Fibroblast of skin of back (primary cell): ENCODE results near the gene RPP40. TPM values are rescaled to one million over a fixed set of nuclear protein-coding genes. Genes with fewer than 3 reads are reported as not detected.
"Not testable (repeated sequence)": the region's sequence is repeated elsewhere in the genome, so short reads cannot be mapped to it uniquely, and the experiment has no call there.

Experiments used
- DNase-seq: peaks from one replicate; pipeline ENCODE4 v3.0.0-alpha.2; 2013
- polyA plus RNA-seq, 2 experiments: library from polyadenylated mRNA; unstranded; fragments of 120-200 nt; gene quantifications; one replicate each; pipeline ENCODE4 v1.2.1, GENCODE V29; 2013; ENCODE audit not compliant: insufficient read length in 2 of 2

Gene RPP40, protein sequence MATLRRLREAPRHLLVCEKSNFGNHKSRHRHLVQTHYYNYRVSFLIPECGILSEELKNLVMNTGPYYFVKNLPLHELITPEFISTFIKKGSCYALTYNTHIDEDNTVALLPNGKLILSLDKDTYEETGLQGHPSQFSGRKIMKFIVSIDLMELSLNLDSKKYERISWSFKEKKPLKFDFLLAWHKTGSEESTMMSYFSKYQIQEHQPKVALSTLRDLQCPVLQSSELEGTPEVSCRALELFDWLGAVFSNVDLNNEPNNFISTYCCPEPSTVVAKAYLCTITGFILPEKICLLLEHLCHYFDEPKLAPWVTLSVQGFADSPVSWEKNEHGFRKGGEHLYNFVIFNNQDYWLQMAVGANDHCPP
- 10.2 TPM for polyA plus RNA-seq (2013, experiment 1 of 2; ENCODE audit: insufficient read length)
- polyA plus RNA-seq (2013, experiment 2 of 2; ENCODE audit: insufficient read length), result 6.7 TPM

DNA sequence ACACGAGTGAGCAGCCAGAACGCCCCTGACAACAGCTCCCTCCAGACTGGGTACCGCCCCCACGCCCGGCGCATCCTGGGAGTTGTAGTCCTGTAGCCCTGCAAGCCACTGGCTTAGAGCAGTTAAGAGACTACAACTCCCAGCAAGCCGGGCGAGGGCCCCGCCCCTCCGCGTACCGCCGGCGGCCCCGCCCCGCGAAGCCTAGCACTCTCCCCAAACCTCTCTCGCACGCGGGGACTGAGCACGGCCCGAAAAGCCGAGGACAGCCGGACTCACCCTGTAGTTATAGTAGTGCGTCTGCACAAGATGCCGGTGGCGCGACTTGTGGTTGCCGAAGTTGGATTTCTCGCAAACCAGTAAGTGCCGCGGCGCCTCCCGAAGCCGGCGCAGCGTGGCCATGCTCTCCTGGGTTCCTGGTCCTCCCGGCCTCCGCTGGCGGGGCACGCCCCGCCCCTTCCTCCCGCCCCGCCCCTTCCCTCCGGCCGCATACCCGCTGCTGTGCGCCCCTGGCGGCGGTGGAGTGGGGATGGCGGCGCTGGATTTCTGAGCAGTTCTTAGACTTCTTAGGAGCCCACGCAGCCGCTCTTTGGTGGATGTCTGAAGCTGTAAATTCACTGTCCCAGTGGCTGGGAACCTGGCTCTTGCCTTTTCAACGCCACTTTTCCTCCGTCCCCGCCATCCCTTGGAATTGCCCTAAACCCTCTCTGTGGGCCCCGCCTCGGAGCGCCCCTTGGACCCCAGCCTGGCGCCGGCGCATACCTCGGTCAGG is at the start of gene RPP40:
Gene RPP40 (minus strand): TSS at position 434 of the 769 bp plus-strand sequence. CDS start 35 bp downstream, at position 399.
- DNase-seq, result peak; percentile 96

DNA sequence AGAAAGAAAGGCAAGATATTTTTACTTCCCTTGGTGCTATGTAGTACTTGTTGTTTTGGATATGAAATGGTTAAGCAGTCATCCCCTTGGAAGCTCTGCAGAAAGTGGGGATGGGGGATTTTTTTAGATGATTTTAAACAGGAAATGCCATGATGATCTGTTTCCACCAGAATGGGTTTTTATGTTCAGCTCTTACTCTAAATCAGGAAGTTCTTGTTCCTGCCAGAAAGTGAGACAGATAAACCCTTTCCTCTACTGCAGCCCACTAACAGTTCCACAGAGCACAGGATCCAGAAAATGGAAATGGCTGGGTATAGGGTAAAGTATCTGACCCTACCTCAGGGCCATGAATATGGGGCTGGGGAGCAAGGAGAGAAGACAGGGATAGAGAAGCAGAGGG is 49.2 kb upstream of the RPP40 start:
- peak; percentile 58 for DNase-seq

DNA sequence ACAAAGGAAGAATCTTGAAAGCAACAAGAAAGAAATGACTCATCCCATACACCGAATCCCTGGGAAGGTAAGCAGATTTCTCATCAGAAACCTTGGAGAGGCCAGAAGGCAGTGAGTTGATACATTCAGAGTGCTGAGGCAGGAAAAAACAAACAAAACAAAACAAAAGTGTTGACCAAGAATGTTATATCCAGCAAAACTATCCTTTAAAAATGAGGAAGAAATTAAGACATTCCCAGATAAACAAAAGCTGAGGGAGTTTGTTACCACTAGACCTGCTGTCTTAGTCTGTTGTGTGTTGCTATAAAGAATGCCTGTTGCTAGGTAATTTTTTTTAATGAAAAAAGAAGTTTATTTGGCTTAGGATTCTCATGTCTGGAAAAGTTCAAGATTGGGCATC is 47.6 kb upstream of the RPP40 start:
- DNase-seq, result no peak

DNA sequence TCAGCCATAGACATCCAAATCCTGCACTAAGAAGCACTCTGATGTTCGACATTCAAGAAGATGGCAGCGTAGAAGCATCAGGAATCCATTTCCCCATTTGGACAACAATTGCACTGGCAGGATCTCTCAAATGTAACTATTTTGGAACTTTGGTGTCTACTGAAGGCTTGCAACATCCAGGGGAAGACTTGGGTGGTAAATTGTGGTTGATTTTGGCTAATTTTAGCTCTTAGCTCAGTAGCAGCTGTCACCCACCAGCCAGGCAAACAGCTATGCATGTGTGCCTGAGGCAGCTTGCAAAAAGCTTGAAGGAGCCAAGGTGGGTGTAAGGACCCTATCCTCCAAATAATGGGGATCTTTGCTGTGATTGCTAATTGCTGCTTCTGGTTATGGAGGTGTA is 46.2 kb upstream of the RPP40 start:
- no peak for DNase-seq

DNA sequence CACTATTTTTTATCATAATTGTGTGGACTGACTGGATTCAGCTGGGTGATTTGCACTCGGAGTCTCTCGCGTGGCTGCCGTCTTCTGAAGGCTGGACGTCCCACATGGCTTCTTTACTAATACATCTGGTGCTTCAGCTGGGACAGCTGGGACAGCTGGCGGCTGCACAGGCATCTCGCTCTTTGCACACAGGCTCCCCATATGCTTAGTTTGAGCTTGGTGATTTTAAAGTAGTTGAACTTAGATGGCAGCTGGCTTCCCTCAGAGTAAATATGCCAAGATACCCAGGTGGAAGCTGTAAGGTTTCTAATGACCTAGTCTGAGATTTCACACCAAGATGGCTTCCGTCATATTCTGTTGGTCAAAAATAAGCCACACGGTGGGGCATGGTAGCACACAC is 42.6 kb upstream of the RPP40 start:
- no peak for DNase-seq

DNA sequence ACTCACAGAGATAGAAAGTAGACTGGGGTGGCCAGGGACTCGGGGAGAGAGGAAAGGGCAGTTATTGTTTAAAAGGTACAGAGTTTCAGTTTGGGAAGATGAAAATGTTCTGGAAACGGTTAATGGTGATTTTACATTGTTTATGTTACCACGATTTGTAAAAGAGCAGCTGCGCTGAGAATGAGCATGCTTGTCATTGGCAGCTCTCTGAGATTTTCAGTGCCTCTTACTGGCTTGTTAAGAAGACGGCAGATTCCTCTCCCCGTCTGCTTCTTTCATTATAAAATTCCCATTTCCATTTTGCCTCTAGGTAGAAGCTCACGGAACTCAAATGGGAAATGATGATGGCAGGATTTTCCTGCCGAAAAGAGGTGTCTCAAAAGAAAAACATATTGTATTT is 41.6 kb upstream of the RPP40 start:
- DNase-seq, result no peak

DNA sequence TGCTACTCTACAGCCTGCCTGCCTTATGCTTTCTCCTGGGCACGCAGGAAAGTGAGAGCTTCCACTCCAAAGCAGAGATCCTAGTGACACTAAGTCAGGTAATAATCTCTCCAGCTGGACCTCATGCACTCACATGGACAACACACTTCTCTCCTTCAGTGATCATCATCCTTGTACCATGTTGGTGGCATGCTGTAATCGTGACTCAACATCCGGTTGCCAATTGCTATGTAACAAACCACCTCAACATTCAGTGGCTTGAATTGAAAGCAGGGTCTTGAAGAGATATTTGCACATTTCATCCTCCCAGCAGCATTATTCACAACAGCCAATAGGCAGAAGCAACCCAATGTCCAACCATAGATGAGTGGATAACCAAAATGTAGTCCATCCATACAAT is 41.0 kb upstream of the RPP40 start:
- DNase-seq, result peak; percentile 28

DNA sequence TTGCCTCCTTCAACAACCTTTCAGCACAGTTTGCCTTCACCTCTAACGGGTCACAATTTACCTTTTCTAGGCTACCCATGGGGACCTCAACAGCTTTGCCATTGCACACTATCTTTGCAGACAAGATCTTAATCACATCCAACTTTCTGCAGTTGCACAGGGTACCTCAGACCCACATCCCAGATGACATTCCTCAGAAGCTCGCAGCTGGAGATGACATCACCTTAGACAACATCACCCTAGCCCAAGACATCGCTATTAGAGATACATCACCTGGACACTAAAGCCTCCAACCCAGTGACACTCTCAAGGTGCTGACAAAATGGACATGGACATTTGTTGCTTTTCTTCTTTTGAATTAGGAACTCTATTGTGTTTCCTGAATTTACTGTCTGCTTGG is 38.6 kb upstream of the RPP40 start:
- DNase-seq, result no peak

DNA sequence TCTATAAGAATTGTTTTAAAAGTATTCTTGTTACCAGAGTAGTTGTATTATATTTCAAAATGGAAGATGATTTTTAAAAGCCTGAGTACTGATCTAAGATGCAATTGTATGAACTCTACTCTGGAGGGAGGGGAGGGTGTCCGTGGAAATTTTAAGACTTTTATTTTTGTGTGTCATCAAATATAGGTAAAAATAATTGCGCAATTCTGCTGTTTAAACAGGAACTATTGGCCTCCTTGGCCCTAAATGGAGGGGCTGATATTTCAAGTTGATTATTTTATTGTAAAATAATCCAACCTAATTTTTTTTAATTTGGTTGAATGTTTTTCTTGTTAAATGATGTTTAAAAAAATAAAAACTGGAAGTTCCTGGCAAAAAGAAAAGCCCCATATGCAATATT is 38.1 kb upstream of the RPP40 start:
- DNase-seq, result no peak

DNA sequence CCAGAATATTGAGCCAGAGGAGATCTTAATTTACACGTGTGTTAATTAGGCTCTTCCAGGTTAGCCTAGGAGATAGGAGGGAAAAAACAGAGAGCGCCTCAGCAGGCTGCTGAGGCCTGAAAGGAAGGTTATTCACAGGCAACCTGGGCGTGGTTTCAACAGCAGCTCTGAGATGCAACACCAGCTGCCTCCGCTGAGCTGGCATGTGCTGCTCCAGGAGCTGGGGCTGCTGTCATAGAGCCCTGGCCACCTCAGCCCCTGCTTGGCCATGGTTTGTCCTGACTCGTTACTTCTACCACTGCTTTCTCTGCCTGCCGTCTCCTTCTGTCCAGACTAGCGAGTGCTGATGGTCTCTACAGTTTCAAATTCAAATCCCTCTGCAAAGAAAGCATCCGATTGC is 32.4 kb upstream of the RPP40 start:
- peak; percentile 62 for DNase-seq

DNA sequence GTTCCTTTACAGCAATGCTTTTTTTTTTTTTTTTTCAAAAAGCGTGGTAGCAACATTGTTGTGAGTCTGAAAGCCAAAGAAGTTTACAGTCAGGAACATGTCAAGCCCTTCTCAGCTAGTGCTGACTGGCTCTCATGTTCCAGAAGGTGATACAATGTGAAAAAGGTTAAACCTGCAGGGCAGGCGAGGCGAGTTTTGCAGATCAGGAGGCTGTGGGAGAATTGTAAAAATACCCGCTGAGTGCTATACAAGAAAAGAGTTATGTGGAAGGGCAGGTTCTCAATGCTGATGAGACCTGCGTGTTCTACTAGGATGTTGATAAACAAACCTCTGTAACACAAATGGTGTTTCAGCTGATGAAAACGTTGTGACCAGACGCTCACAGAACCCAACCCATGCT is 30.9 kb upstream of the RPP40 start:
- DNase-seq, result no peak

DNA sequence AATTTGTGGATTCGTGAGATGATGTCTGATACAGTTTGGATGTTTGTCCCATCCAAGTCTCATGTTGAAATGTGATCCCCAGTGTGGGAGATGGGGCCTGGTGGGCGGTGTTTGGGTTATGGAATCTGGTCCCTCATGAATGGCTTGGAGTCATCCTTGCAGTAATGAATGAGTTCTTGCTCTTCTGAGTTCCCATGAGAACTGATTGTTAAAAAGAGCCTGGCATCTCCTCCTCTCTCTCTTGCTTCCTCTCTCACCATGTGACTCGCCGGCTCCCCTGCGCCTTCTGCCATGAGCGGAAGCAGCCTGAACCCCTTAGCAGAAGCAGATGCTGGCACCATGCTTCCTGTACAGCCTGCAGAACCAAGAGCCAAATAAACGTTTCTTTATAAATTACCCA is 30.5 kb upstream of the RPP40 start:
- no peak for DNase-seq

DNA sequence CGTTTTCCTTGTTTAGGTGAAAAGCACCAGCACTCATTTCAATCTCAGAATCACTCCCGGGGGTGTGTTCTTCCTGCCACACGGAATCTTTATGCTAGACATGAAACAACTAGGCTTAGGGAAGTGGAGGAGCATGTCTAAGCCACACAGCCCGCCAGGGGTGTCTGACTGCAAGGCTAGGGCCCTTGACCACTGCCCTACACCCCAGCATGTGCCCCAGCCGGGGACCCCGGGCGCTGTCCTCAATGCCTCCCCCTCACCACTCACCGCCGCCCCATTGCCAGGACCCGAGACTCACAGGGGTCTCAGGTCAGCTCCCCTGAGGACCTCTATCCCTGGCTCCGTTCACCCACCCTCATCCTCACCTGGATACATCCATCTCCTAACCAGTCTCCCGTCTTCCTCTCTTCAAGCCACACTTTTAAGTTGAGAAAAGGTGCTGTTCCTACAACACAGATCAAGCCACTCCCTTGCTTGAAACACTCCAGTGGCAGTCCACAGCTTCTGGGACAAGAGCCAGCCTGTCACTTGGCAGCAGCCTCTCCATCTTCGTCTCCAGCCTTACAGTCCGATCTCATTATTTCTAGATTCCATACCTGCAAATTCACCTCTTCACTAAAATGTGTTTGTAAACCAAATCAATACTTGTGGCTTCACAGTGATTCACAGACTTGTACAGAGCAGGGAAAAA is 29.5 kb upstream of the RPP40 start:
- DNase-seq, result not testable (repeated sequence)

DNA sequence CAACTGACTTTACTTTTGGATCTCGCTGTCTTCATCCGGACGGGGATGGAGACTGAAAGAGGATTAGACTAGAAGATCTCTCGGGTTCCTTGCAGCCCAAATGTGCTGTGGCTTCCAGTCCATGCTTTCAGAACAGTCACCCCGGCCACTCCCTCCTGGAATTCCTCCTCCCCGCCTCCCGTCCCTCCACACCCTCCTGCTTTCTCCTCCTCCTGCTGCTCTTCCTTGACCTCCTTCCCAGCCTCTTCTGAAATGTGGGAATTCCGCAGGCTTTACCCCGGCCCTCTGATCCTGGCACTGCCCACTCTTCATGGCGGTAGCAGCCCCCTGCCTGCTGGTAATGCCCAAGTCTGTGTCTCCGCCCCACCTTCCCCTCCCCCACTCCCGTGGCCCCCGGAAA is 28.9 kb upstream of the RPP40 start:
- peak; percentile 50 for DNase-seq

DNA sequence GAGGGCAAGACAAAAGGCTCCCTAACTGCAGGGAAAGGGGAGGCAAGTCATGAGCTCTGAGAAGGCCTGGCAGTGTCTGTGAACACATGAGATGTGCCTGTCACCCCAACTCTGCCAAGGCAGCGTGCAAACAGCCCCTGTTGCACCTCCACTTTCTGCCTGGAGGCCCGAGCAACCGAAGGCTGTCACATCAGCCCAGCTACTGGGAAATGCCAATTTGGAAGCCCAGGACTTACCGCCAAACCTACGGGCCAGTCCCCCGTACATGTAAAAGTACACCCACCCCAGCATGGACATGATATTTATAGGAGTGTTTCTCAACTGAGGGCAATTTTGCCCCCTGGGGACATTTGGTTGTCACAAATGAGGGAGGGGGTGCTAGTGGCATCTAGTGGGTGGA is 27.3 kb upstream of the RPP40 start:
- DNase-seq, result no peak

DNA sequence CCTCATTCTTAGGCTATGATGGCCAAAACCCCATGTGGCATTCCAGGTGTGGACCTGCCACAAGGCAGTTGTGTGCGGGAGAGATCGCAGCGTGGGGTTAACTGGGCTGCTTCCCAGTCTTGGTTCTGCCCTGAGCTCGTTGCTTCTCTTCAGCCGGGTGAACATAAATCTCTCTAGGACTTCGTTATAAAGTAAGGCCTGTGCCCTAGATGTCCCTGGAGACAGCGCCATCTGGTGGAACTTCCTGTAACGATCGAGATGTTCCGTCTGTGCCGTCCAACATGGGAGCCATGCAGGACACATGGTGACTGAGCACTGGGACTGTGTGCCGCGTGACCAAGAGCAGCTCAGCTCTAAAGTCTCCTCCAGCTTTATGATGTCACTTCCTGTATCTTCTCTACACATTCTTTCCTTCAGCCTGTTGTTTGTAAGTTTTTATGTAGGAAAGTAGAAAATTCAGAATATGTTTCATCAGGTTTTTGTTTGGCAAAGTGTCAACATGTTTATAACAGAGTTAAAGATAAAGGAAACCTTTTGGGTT is 26.8 kb upstream of the RPP40 start:
- peak; percentile 85 for DNase-seq

DNA sequence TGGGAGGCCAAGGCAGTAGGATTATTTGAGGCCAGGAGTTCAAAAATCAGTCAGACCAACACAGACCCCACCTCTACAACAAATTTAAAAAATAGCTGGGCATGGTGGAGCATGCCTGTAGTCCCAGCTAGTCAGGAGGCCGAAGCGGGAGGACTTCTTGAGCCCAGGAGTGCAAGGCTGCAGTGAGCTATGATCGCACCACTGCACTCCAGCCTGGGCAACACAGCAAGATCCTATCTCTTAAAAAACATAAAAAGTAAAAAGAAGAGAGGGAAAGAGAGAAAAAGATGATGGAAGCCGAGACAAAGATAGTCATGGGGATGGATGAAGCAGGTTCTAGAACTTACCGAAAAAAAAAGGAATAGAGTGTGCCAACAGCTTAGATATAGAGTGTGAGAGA is 25.8 kb upstream of the RPP40 start:
- DNase-seq, result no peak

DNA sequence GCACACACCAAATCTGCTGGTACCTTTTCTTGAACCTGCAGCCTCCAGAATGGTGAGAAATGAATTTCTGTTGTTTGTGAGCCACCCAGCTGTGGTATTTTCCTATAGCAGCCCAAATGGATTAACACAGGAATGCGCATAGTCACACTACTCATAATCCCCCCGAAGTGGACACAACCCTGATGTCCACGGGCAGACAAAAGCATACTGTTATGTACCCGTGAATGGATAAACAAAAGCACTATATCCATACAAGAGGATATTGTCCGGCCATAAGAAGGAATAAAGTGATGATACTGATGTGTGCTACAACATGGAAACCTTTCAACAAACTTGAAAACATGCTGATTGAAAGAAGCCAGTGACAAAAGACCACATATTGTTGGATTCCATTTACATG is 25.1 kb upstream of the RPP40 start:
- no peak for DNase-seq

DNA sequence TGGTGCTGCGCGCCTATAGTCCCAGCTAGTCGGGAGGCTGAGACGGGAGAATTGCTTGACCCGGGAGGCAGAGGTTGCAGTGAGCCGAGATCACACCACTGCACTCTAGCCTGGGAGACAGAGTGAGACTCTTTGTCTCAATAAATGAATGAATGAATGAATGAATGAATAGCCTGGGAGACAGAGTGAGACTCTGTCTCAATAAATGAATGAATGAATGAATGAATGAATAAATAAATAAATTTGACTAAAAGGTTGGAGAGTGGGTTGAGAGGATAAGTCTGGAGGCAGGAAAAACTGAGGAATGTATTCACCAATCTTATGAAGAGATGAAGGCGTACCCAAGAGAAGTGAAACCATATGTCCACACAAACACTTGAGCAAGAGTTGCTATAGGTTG is 24.5 kb upstream of the RPP40 start:
- DNase-seq, result no peak

DNA sequence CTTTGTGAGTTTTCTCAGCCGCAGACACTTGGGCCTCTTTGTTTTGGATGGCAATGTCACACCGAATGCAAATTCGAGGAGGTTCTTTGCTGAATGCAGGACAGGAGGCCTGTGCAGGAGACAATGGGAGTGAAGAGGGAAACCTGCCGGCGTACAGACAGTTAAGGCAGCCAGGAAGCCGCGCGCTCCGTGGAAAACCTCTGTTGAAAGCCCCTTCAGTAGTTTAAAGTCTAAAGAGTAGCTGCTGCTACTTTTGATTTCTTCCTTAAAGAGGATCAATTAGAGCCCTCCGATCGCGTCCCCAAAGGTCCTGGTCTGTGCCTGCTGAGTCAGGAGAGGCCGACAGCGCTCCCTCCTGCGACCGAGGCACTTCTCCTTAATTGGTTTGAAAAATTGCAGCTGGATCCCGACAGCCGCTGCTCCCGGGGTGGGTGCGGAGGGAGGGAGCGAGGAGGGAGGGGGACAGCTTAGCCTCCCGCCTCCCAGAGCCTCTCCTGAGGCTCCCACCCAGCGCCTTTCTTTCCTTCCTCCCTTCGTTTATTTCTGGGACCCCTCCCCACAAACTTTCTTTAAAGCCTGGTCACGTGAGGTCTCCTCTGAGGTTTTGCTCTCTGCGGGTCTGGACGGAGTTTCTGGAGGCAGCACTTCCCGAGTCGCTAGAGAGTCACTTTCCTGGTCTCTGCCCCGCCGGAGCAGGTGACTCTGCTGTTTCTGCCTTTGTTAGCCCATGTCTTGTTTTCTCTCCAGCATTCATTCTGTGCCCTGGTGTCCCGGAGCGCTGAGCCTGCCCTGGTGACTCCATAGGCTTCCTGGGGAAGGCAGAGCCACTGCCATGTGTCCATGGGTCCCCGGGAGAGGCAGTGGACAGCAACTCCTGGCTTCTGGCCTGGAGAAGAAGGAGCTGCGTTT is 22.3 kb upstream of the RPP40 start:
- peak; percentile 67 for DNase-seq

DNA sequence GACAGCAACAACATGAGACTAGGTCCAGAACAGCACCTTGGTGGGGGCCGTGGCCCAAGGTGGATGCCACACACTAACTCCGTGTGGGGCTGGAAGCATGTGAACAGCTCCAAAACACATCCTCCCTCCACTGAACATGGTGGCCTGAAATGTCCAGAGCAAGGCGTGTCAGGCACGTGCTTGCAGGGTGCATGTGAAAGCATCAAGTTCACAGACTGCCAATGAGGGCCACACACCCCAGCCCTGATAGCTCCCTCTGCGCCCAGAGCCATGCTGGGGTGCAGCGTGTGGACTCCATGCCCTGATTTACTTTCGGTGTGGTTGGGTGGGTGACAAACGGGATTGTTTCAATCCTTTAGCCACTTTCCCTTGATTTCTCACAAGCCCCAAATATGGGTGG is 20.1 kb upstream of the RPP40 start:
- DNase-seq, result no peak

DNA sequence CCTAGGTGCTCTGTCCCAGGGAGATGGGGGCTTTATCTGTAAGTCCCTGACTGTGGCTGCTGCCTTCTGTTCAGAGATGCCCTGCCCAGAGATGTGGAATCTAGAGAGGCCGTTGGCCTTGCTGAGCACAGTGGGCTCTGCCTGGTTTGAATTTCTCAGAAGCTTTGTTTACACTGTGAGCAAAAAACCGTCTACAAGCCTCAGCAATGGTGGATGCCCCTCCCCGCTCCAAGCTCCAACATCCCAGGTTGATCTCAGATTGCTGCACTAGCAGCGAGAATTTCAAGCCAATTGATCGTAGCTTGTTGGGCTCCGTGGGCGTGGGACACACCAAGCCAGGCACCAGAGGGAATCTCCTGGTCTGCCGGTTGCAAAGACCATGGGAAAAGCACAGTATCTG is 16.3 kb upstream of the RPP40 start:
- no peak for DNase-seq
